ENCODE results near the gene LPAR1. TPM values are rescaled to one million over a fixed set of nuclear protein-coding genes. Genes with fewer than 3 reads are reported as not detected.

The LPAR1 gene
- total and polyA plus RNA-seq, 12 donors = 9.6 to 65.2 (median 22.4) TPM

GRCh38 chr9:110890416-110890815 is 147.9 kb downstream of the LPAR1 start:
- no peaks in the 10 kb centered on the region for H3K36me3 ChIP-seq (replicated peaks in 1 of 2)
- no peaks in the 10 kb centered on the region for H3K4me1 ChIP-seq (replicated peaks in 1 of 2)
- DNase-seq = no peak
- intact Hi-C loops (cut with DNase I) = no loop called here
- no peak for TF ChIP-seq POLR2A (IDR thresholded peaks at IDR 0.05)
- TF ChIP-seq, protein P1, sequence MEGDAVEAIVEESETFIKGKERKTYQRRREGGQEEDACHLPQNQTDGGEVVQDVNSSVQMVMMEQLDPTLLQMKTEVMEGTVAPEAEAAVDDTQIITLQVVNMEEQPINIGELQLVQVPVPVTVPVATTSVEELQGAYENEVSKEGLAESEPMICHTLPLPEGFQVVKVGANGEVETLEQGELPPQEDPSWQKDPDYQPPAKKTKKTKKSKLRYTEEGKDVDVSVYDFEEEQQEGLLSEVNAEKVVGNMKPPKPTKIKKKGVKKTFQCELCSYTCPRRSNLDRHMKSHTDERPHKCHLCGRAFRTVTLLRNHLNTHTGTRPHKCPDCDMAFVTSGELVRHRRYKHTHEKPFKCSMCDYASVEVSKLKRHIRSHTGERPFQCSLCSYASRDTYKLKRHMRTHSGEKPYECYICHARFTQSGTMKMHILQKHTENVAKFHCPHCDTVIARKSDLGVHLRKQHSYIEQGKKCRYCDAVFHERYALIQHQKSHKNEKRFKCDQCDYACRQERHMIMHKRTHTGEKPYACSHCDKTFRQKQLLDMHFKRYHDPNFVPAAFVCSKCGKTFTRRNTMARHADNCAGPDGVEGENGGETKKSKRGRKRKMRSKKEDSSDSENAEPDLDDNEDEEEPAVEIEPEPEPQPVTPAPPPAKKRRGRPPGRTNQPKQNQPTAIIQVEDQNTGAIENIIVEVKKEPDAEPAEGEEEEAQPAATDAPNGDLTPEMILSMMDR (IDR thresholded peaks at IDR 0.05) = no peak
- H3K27ac ChIP-seq = no peak overlapping the region
- H3K9me3 ChIP-seq (replicated peaks in 1 of 3) = no peaks in the 10 kb centered on the region
- H3K4me3 ChIP-seq = no peak overlapping the region
- H3K27me3 ChIP-seq = no peaks in the 10 kb centered on the region

GRCh38 chr9:110887276-110887675 is 151.0 kb downstream of the LPAR1 start:
- Histone ChIP-seq H3K36me3 (replicated peaks in 1 of 2) (no peaks in the 10 kb centered on the region), H3K27me3 (no peaks in the 10 kb centered on the region), H3K4me3 (no peak overlapping the region), H3K9me3 (replicated peaks in 1 of 3) (no peaks in the 10 kb centered on the region), H3K27ac (no peak overlapping the region), H3K4me1 (replicated peaks in 1 of 2) (no peaks in the 10 kb centered on the region)
- no peak for TF ChIP-seq POLR2A (IDR thresholded peaks at IDR 0.05)
- TF ChIP-seq, protein P1 (IDR thresholded peaks at IDR 0.05) = no peak
- intact Hi-C loops (cut with DNase I) = no loop called here
- no peak for DNase-seq
- whole genome bisulfite sequencing, 4 donors = 62 to 80% (median 70%) methylated on average over 3 of the region's 3 CpGs

GRCh38 chr9:110886832-110887231 is 151.4 kb downstream of the LPAR1 start:
- 25 to 40% (median 34%) methylated on average over 1 of the region's 1 CpG for WGBS, 4 donors
- Histone ChIP-seq H3K27me3 (no peaks in the 10 kb centered on the region), H3K4me3 (no peak overlapping the region), H3K4me1 (replicated peaks in 1 of 2) (no peaks in the 10 kb centered on the region), H3K27ac (no peak overlapping the region), H3K9me3 (replicated peaks in 1 of 3) (no peaks in the 10 kb centered on the region), H3K36me3 (replicated peaks in 1 of 2) (no peaks in the 10 kb centered on the region)
- intact Hi-C loops (cut with DNase I) = no loop called here
- DNase-seq = no peak
- no peak for TF ChIP-seq POLR2A (IDR thresholded peaks at IDR 0.05)
- TF ChIP-seq, protein P1 (IDR thresholded peaks at IDR 0.05) = no peak

GRCh38 chr9:110880189-110880588 is 158.1 kb downstream of the LPAR1 start:
- Histone ChIP-seq H3K9me3 (replicated peaks in 1 of 3) (no peaks in the 10 kb centered on the region), H3K36me3 (replicated peaks in 1 of 2) (no peaks in the 10 kb centered on the region), H3K27ac (peak overlapping the region in 1 of 5 donors; percentile 40), H3K4me1 (replicated peaks in 1 of 2) (no peaks in the 10 kb centered on the region), H3K27me3 (no peaks in the 10 kb centered on the region), H3K4me3 (no peak overlapping the region)
- 36 to 50% (median 46%) methylated on average over 3 of the region's 3 CpGs for WGBS, 4 donors
- no peak for DNase-seq
- intact Hi-C loops (cut with DNase I) = no loop called here
- TF ChIP-seq, protein P1 (IDR thresholded peaks at IDR 0.05) = no peak
- TF ChIP-seq POLR2A (IDR thresholded peaks at IDR 0.05) = no peak

Measured in adrenal gland (tissue), 12 donors.